GM18870 (cell line): ENCODE measurements around the gene CELSR2.
"Not testable (repeated sequence)": the region's sequence is repeated elsewhere in the genome, so short reads cannot be mapped to it uniquely, and the experiment has no call there.

Experiments
- ATAC-seq: cut with Tn5 transposase; IDR thresholded peaks from one replicate; pipeline ENCODE4 v1.9.1; 2021; ENCODE audit warnings: moderate library complexity; ENCODE audit not compliant: unreplicated experiment

The CELSR2 gene

GRCh38 chr1:109274533-109275476, 25.5 kb downstream of the CELSR2 start:
- ATAC-seq: no peak

GRCh38 chr1:109275706-109276345, 26.5 kb downstream of the CELSR2 start:
- no peak for ATAC-seq

GRCh38 chr1:109277434-109278204, 28.3 kb downstream of the CELSR2 start:
- peak; percentile 58 for ATAC-seq

- no peak for ATAC-seq
These were observed 30.4 kb downstream of the CELSR2 start for GRCh38 chr1:109279615-109280278.

- ATAC-seq: no peak
These were observed 31.5 kb downstream of the CELSR2 start for GRCh38 chr1:109280862-109281261.

GRCh38 chr1:109281680-109282496, 32.5 kb downstream of the CELSR2 start:
- ATAC-seq: no peak

GRCh38 chr1:109282497-109282951, 33.2 kb downstream of the CELSR2 start:
- no peak for ATAC-seq

GRCh38 chr1:109282952-109283747, 33.8 kb downstream of the CELSR2 start, which contains the start of gene PSRC1:
TSS of gene PSRC1 (minus strand) at chr1:109283145.
- ATAC-seq: peak; percentile 85

GRCh38 chr1:109283748-109284600, 34.6 kb downstream of the CELSR2 start:
- no peak for ATAC-seq

GRCh38 chr1:109286762-109287161, 37.4 kb downstream of the CELSR2 start:
- not testable (repeated sequence) for ATAC-seq

GRCh38 chr1:109290137-109290536, 40.8 kb downstream of the CELSR2 start:
- no peak for ATAC-seq

- no peak for ATAC-seq
These were observed 41.7 kb downstream of the CELSR2 start for GRCh38 chr1:109290998-109291397.

- no peak for ATAC-seq
These were observed 43.0 kb downstream of the CELSR2 start for GRCh38 chr1:109292364-109292763.

- ATAC-seq: no peak
These were observed 43.7 kb downstream of the CELSR2 start for GRCh38 chr1:109293026-109293425.

GRCh38 chr1:109294481-109294880, 45.1 kb downstream of the CELSR2 start:
- no peak for ATAC-seq

GRCh38 chr1:109295712-109296415, 46.5 kb downstream of the CELSR2 start:
- ATAC-seq: no peak

- ATAC-seq: no peak
These were observed 47.4 kb downstream of the CELSR2 start for GRCh38 chr1:109296782-109297181.
